ENCODE results near the gene CEP20.

CEP20 gene

GRCh38 chr16:15836965-15837611, 51.3 kb downstream of the CEP20 start:
- H4K8ac ChIP-seq (ENCODE audit: low read depth, low read length): no peak overlapping the region
- peak overlapping the region; percentile 5 for H3K9ac ChIP-seq (ENCODE audit: low read length)
- H3K18ac ChIP-seq (ENCODE audit: low read length): no peak overlapping the region
- no peak overlapping the region for H2AFZ ChIP-seq (ENCODE audit: insufficient read depth, low read length, poor library complexity)
- H2BK12ac ChIP-seq (ENCODE audit: low read length): no peak overlapping the region
- H3K4me3 ChIP-seq (ENCODE audit: low read depth, low read length): no peak overlapping the region
- H3K9me3 ChIP-seq (ENCODE audit: insufficient read depth, low read depth, low read length): no peaks in the 10 kb centered on the region
- no peak overlapping the region for H3K4me2 ChIP-seq (ENCODE audit: low read length)
- no peak overlapping the region for H3K23ac ChIP-seq (ENCODE audit: low read length)
- H3K4ac ChIP-seq (ENCODE audit: low read depth, low read length): no peak overlapping the region
- H4K12ac ChIP-seq (ENCODE audit: low read depth, low read length): no peak overlapping the region
- H3K79me1 ChIP-seq (ENCODE audit: low read length): no peaks in the 10 kb centered on the region
- H2BK120ac ChIP-seq (ENCODE audit: insufficient read depth, low read length, poor library complexity): no peak overlapping the region
- H4K91ac ChIP-seq (ENCODE audit: low read depth, low read length): no peak overlapping the region
- no CpG with 5 or more reads among the region's 10 CpGs for WGBS (ENCODE audit: extremely low coverage, insufficient coverage, insufficient read length)
- no peaks in the 10 kb centered on the region for H3K27me3 ChIP-seq (ENCODE audit: insufficient read depth, low read length)
- no peaks in the 10 kb centered on the region for H3K79me2 ChIP-seq (ENCODE audit: control insufficient read depth, insufficient read depth, low read length, poor library complexity)
- no peak for DNase-seq
- no peak overlapping the region for H2BK5ac ChIP-seq (ENCODE audit: low read depth, low read length, poor library complexity)
- H3K4me1 ChIP-seq (ENCODE audit: control insufficient read depth in 1 of 2, insufficient read depth in 2 of 2, low read length in 2 of 2): no peaks in the 10 kb centered on the region
- H3K36me3 ChIP-seq (ENCODE audit: control insufficient read depth in 1 of 2, insufficient read depth in 2 of 2, low read length in 2 of 2): no peaks in the 10 kb centered on the region
- H2AK5ac ChIP-seq (ENCODE audit: low read length): no peak overlapping the region
- no peak overlapping the region for H3K14ac ChIP-seq (ENCODE audit: low read length)
- no peak overlapping the region for H3K27ac ChIP-seq (ENCODE audit: low read depth, low read length)

- Histone ChIP-seq H4K12ac (ENCODE audit: low read depth, low read length) (no peak overlapping the region), H3K9me3 (ENCODE audit: insufficient read depth, low read depth, low read length) (no peaks in the 10 kb centered on the region), H2BK120ac (ENCODE audit: insufficient read depth, low read length, poor library complexity) (no peak overlapping the region), H2AFZ (ENCODE audit: insufficient read depth, low read length, poor library complexity) (no peak overlapping the region), H3K4me1 (ENCODE audit: control insufficient read depth in 1 of 2, insufficient read depth in 2 of 2, low read length in 2 of 2) (no peaks in the 10 kb centered on the region), H3K27me3 (ENCODE audit: insufficient read depth, low read length) (no peaks in the 10 kb centered on the region), H3K79me2 (ENCODE audit: control insufficient read depth, insufficient read depth, low read length, poor library complexity) (no peaks in the 10 kb centered on the region), H3K18ac (ENCODE audit: low read length) (no peak overlapping the region), H2AK5ac (ENCODE audit: low read length) (no peak overlapping the region), H3K9ac (ENCODE audit: low read length) (no peak overlapping the region), H3K23ac (ENCODE audit: low read length) (no peak overlapping the region), H3K4me3 (ENCODE audit: low read depth, low read length) (no peak overlapping the region), H3K27ac (ENCODE audit: low read depth, low read length) (no peak overlapping the region), H3K4ac (ENCODE audit: low read depth, low read length) (no peak overlapping the region), H3K14ac (ENCODE audit: low read length) (no peak overlapping the region), H2BK5ac (ENCODE audit: low read depth, low read length, poor library complexity) (no peak overlapping the region), H2BK12ac (ENCODE audit: low read length) (no peak overlapping the region), H3K36me3 (ENCODE audit: control insufficient read depth in 1 of 2, insufficient read depth in 2 of 2, low read length in 2 of 2) (no peaks in the 10 kb centered on the region), H4K8ac (ENCODE audit: low read depth, low read length) (no peak overlapping the region), H4K91ac (ENCODE audit: low read depth, low read length) (no peak overlapping the region), H3K4me2 (ENCODE audit: low read length) (no peak overlapping the region), H3K79me1 (ENCODE audit: low read length) (no peaks in the 10 kb centered on the region)
- no peak for DNase-seq
- no CpG with 5 or more reads among the region's 6 CpGs for WGBS (ENCODE audit: extremely low coverage, insufficient coverage, insufficient read length)
Observed at GRCh38 chr16:15836074-15836473, 52.3 kb downstream of the CEP20 start.

- DNase-seq: no peak
- Histone ChIP-seq H2AFZ (ENCODE audit: insufficient read depth, low read length, poor library complexity) (no peak overlapping the region), H3K9ac (ENCODE audit: low read length) (no peak overlapping the region), H2AK5ac (ENCODE audit: low read length) (no peak overlapping the region), H3K14ac (ENCODE audit: low read length) (no peak overlapping the region), H3K4me2 (ENCODE audit: low read length) (no peak overlapping the region), H2BK120ac (ENCODE audit: insufficient read depth, low read length, poor library complexity) (no peak overlapping the region), H4K8ac (ENCODE audit: low read depth, low read length) (no peak overlapping the region), H2BK12ac (ENCODE audit: low read length) (no peak overlapping the region), H3K79me2 (ENCODE audit: control insufficient read depth, insufficient read depth, low read length, poor library complexity) (no peaks in the 10 kb centered on the region), H3K79me1 (ENCODE audit: low read length) (no peaks in the 10 kb centered on the region), H3K27me3 (ENCODE audit: insufficient read depth, low read length) (no peaks in the 10 kb centered on the region), H3K27ac (ENCODE audit: low read depth, low read length) (no peak overlapping the region), H2BK5ac (ENCODE audit: low read depth, low read length, poor library complexity) (no peak overlapping the region), H3K4me1 (ENCODE audit: control insufficient read depth in 1 of 2, insufficient read depth in 2 of 2, low read length in 2 of 2) (no peaks in the 10 kb centered on the region), H3K36me3 (ENCODE audit: control insufficient read depth in 1 of 2, insufficient read depth in 2 of 2, low read length in 2 of 2) (no peaks in the 10 kb centered on the region), H4K91ac (ENCODE audit: low read depth, low read length) (no peak overlapping the region), H3K4ac (ENCODE audit: low read depth, low read length) (no peak overlapping the region), H4K12ac (ENCODE audit: low read depth, low read length) (no peak overlapping the region), H3K9me3 (ENCODE audit: insufficient read depth, low read depth, low read length) (no peaks in the 10 kb centered on the region), H3K4me3 (ENCODE audit: low read depth, low read length) (no peak overlapping the region), H3K23ac (ENCODE audit: low read length) (no peak overlapping the region), H3K18ac (ENCODE audit: low read length) (no peak overlapping the region)
- WGBS (ENCODE audit: extremely low coverage, insufficient coverage, insufficient read length): no CpG with 5 or more reads among the region's 2 CpGs
Observed at GRCh38 chr16:15835136-15835878, 53.1 kb downstream of the CEP20 start.

GRCh38 chr16:15834502-15834901, 53.9 kb downstream of the CEP20 start:
- Histone ChIP-seq H3K27me3 (ENCODE audit: insufficient read depth, low read length) (no peaks in the 10 kb centered on the region), H3K36me3 (ENCODE audit: control insufficient read depth in 1 of 2, insufficient read depth in 2 of 2, low read length in 2 of 2) (no peaks in the 10 kb centered on the region), H2BK12ac (ENCODE audit: low read length) (no peak overlapping the region), H3K79me2 (ENCODE audit: control insufficient read depth, insufficient read depth, low read length, poor library complexity) (no peaks in the 10 kb centered on the region), H3K4me1 (ENCODE audit: control insufficient read depth in 1 of 2, insufficient read depth in 2 of 2, low read length in 2 of 2) (no peaks in the 10 kb centered on the region), H3K4ac (ENCODE audit: low read depth, low read length) (no peak overlapping the region), H3K23ac (ENCODE audit: low read length) (no peak overlapping the region), H3K9me3 (ENCODE audit: insufficient read depth, low read depth, low read length) (no peaks in the 10 kb centered on the region), H3K9ac (ENCODE audit: low read length) (no peak overlapping the region), H2BK5ac (ENCODE audit: low read depth, low read length, poor library complexity) (no peak overlapping the region), H2BK120ac (ENCODE audit: insufficient read depth, low read length, poor library complexity) (no peak overlapping the region), H3K4me2 (ENCODE audit: low read length) (no peak overlapping the region), H4K91ac (ENCODE audit: low read depth, low read length) (no peak overlapping the region), H3K4me3 (ENCODE audit: low read depth, low read length) (no peak overlapping the region), H3K79me1 (ENCODE audit: low read length) (no peaks in the 10 kb centered on the region), H2AFZ (ENCODE audit: insufficient read depth, low read length, poor library complexity) (no peak overlapping the region), H4K12ac (ENCODE audit: low read depth, low read length) (no peak overlapping the region), H4K8ac (ENCODE audit: low read depth, low read length) (no peak overlapping the region), H3K18ac (ENCODE audit: low read length) (no peak overlapping the region), H3K14ac (ENCODE audit: low read length) (no peak overlapping the region), H3K27ac (ENCODE audit: low read depth, low read length) (no peak overlapping the region), H2AK5ac (ENCODE audit: low read length) (no peak overlapping the region)
- DNase-seq: no peak
- WGBS (ENCODE audit: extremely low coverage, insufficient coverage, insufficient read length): no CpG with 5 or more reads among the region's 4 CpGs
